Left ventricle myocardium inferior (tissue), 1 donor: ENCODE data around the gene RAD1. TPM values are rescaled to one million over a fixed set of nuclear protein-coding genes. Genes with fewer than 3 reads are reported as not detected.

Experiments used
- DNase-seq: peaks from one replicate; pipeline ENCODE4 v3.0.0-alpha.2; 2020
- H3K27ac ChIP-seq: fragments of 200-600 bp; replicated peaks from 2 replicates; pipeline ENCODE4 v1.8.0; 2021
- H3K27me3 ChIP-seq: fragments of 200-600 bp; 2 replicates; pipeline ENCODE4 v1.8.0; 2021; ENCODE audit warnings: low read depth
- H3K36me3 ChIP-seq: fragments of 200-600 bp; 2 replicates; pipeline ENCODE4 v1.8.0; 2021
- H3K4me1 ChIP-seq: fragments of 200-600 bp; 2 replicates; pipeline ENCODE4 v1.8.0; 2021
- H3K4me3 ChIP-seq: fragments of 200-600 bp; 2 replicates; pipeline ENCODE4 v1.8.0; 2021; ENCODE audit warnings: mild to moderate bottlenecking, moderate library complexity
- H3K9me3 ChIP-seq: fragments of 200-600 bp; replicated peaks from 2 replicates; pipeline ENCODE4 v1.8.0; 2021
- intact Hi-C: fragments of 100-400 bp; cut with micrococcal nuclease; formaldehyde crosslinking; loops from one replicate; pipeline ENCODE4 v1.11.0; 2022
- total RNA-seq: library from RNA; stranded (reverse); fragmentation: NEBNext Ultra II Directional; extraction: Animal tissue kit (Norgen Biotek cat#: 25700); gene quantifications from one replicate; pipeline ENCODE4 v1.2.1, GENCODE V29; 2021
- TF ChIP-seq, protein P1 (sequence below): fragments of 200-600 bp; IDR thresholded peaks from 2 replicates; pipeline ENCODE4 v1.8.0; 2021; ENCODE audit warnings: antibody characterized with exemption, mild to moderate bottlenecking, borderline replicate concordance
- donor health status: DM: no; HTN: yes; CAD: no; lungs with severe emphysema.

RAD1 gene
- total RNA-seq, 1 donor from 2014 or later = 28.2 TPM

- intact Hi-C loops = loop anchor here (2.0 to 5.0 kb wide), 3 partner anchors 380 to 427 kb away; no protein-coding TSS in a partner anchor
- Histone ChIP-seq H3K9me3 (no peaks in the 10 kb centered on the region), H3K4me3 (no peak overlapping the region), H3K36me3 (no peaks in the 10 kb centered on the region), H3K27me3 (no peaks in the 10 kb centered on the region), H3K4me1 (no peaks in the 10 kb centered on the region), H3K27ac (no peak overlapping the region)
- TF ChIP-seq, protein P1, sequence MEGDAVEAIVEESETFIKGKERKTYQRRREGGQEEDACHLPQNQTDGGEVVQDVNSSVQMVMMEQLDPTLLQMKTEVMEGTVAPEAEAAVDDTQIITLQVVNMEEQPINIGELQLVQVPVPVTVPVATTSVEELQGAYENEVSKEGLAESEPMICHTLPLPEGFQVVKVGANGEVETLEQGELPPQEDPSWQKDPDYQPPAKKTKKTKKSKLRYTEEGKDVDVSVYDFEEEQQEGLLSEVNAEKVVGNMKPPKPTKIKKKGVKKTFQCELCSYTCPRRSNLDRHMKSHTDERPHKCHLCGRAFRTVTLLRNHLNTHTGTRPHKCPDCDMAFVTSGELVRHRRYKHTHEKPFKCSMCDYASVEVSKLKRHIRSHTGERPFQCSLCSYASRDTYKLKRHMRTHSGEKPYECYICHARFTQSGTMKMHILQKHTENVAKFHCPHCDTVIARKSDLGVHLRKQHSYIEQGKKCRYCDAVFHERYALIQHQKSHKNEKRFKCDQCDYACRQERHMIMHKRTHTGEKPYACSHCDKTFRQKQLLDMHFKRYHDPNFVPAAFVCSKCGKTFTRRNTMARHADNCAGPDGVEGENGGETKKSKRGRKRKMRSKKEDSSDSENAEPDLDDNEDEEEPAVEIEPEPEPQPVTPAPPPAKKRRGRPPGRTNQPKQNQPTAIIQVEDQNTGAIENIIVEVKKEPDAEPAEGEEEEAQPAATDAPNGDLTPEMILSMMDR = no peak
- no peak for DNase-seq
These were observed 16.2 kb downstream of the RAD1 start for GRCh38 chr5:34899066-34899465.

DNA sequence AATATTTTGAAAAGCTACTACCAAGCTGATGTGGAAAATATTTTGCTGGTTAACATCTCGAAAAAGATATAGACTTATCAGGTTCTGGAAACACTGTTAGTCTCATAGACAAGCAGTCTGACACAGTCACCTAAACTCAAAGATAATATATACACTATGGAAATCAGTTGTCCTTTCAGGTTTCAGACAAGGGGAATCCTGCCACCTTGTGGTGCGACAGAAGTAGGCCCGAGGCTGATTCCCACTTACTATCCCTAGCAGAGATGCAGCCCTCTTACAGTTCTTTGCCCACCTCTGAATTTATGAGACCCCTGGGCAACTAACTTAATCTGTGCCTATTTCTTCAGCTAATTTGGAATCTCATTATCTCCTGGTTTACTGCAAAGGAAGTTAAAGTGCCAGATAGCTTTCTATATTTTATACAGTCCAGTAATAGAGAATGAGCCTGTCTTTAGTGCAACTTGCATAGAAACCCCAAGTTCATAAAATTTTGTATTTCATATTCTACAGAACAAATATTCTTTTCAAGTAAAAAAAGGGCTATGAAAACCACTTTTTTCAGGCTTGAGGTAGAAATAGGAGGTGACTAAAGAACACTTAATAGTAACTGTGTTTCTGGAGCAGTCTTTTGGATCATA lies 16.9 kb downstream of the RAD1 start:
- TF ChIP-seq, protein P1 = peak; percentile 92
- Histone ChIP-seq H3K4me3 (no peak overlapping the region), H3K9me3 (no peaks in the 10 kb centered on the region), H3K36me3 (no peaks in the 10 kb centered on the region), H3K27me3 (no peaks in the 10 kb centered on the region), H3K4me1 (no peaks in the 10 kb centered on the region), H3K27ac (no peak overlapping the region)
- peak; percentile 36 for DNase-seq
- intact Hi-C loops = loop anchor here (2.0 to 5.0 kb wide), 3 partner anchors 380 to 426 kb away; no protein-coding TSS in a partner anchor

DNA sequence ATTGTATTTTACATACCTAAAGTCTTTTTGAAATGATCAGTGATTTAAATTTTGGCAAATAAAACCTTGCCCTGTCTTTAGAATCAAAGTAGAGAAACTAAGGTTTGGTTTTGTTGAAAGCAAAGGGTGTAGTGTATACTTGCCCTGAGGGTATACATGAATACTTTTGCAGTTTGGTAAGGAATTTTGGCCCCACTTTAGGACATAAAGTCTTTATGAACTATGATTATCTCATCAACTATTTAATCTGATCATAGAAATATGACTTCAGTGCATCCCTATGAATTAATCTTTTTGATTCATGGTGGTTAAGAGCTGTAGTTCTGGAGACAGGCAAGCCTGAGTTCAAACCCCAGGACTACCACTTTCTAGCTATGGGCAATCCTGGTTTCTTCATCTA lies 17.7 kb downstream of the RAD1 start:
- H3K27me3 ChIP-seq = no peaks in the 10 kb centered on the region
- TF ChIP-seq, protein P1 = no peak
- H3K4me3 ChIP-seq = no peak overlapping the region
- no peaks in the 10 kb centered on the region for H3K4me1 ChIP-seq
- H3K36me3 ChIP-seq = no peaks in the 10 kb centered on the region
- DNase-seq = no peak
- no peak overlapping the region for H3K27ac ChIP-seq
- H3K9me3 ChIP-seq = no peaks in the 10 kb centered on the region
- intact Hi-C loops = loop anchor here (2.0 to 5.0 kb wide), 3 partner anchors 379 to 425 kb away; no protein-coding TSS in a partner anchor

- Histone ChIP-seq H3K4me3 (no peak overlapping the region), H3K36me3 (no peaks in the 10 kb centered on the region), H3K9me3 (no peaks in the 10 kb centered on the region), H3K4me1 (no peaks in the 10 kb centered on the region), H3K27me3 (no peaks in the 10 kb centered on the region), H3K27ac (no peak overlapping the region)
- intact Hi-C loops = loop anchor here (5.0 kb wide), 2 partner anchors 409 to 424 kb away; no protein-coding TSS in a partner anchor
- TF ChIP-seq, protein P1 = no peak
- DNase-seq = no peak
These were observed 19.5 kb downstream of the RAD1 start for GRCh38 chr5:34895641-34896419.

GRCh38 chr5:34894716-34895115 lies 20.6 kb downstream of the RAD1 start:
- no peak overlapping the region for H3K4me3 ChIP-seq
- intact Hi-C loops = loop anchor here (5.0 kb wide), 2 partner anchors 407 to 422 kb away; no protein-coding TSS in a partner anchor
- DNase-seq = no peak
- no peaks in the 10 kb centered on the region for H3K27me3 ChIP-seq
- H3K4me1 ChIP-seq = no peaks in the 10 kb centered on the region
- H3K36me3 ChIP-seq = no peaks in the 10 kb centered on the region
- TF ChIP-seq, protein P1 = no peak
- H3K9me3 ChIP-seq = no peaks in the 10 kb centered on the region
- no peak overlapping the region for H3K27ac ChIP-seq
